ENCODE data around the gene ST3GAL4.

ST3GAL4 gene

GRCh38 chr11:126423154-126423553, 67.7 kb downstream of the ST3GAL4 start:
- TF ChIP-seq CTCF (conservative IDR thresholded peaks at IDR 0.05; ENCODE audit: low read depth, low read length) = no peak
- no peak overlapping the region for H3K4me3 ChIP-seq (ENCODE audit: low read depth, low read length)
- no peak for DNase-seq (ENCODE audit: low read depth)

GRCh38 chr11:126423743-126424142, 68.3 kb downstream of the ST3GAL4 start:
- H3K4me3 ChIP-seq (ENCODE audit: low read depth, low read length) = no peak overlapping the region
- DNase-seq (ENCODE audit: low read depth) = no peak
- TF ChIP-seq CTCF (conservative IDR thresholded peaks at IDR 0.05; ENCODE audit: low read depth, low read length) = no peak

GRCh38 chr11:126424471-126425039, 69.1 kb downstream of the ST3GAL4 start:
- DNase-seq (ENCODE audit: low read depth) = no peak
- no peak overlapping the region for H3K4me3 ChIP-seq (ENCODE audit: low read depth, low read length)
- no peak for TF ChIP-seq CTCF (conservative IDR thresholded peaks at IDR 0.05; ENCODE audit: low read depth, low read length)

GRCh38 chr11:126426106-126426505, 70.6 kb downstream of the ST3GAL4 start:
- DNase-seq (ENCODE audit: low read depth) = no peak
- no peak for TF ChIP-seq CTCF (conservative IDR thresholded peaks at IDR 0.05; ENCODE audit: low read depth, low read length)
- no peak overlapping the region for H3K4me3 ChIP-seq (ENCODE audit: low read depth, low read length)

GRCh38 chr11:126426820-126427749, 71.6 kb downstream of the ST3GAL4 start:
- TF ChIP-seq CTCF (conservative IDR thresholded peaks at IDR 0.05; ENCODE audit: low read depth, low read length) = no peak

GRCh38 chr11:126430581-126431335, 75.3 kb downstream of the ST3GAL4 start:
- no peak for DNase-seq (ENCODE audit: low read depth)
- no peak overlapping the region for H3K4me3 ChIP-seq (ENCODE audit: low read depth, low read length)
- no peak for TF ChIP-seq CTCF (conservative IDR thresholded peaks at IDR 0.05; ENCODE audit: low read depth, low read length)

More at GRCh38 chr11:126426820-126427749, 71.6 kb downstream of the ST3GAL4 start:
- DNase-seq (ENCODE audit: low read depth) = no peak
- no peak overlapping the region for H3K4me3 ChIP-seq (ENCODE audit: low read depth, low read length)
